GM18508 (cell line): ENCODE data around the gene MTCH2.
"Not testable (repeated sequence)": the region's sequence is repeated elsewhere in the genome, so short reads cannot be mapped to it uniquely, and the experiment has no call there.

Source experiments
- ATAC-seq: cut with Tn5 transposase; IDR thresholded peaks from one replicate; pipeline ENCODE4 v1.9.1; 2021; ENCODE audit warnings: moderate number of reproducible peaks; ENCODE audit not compliant: insufficient read depth, unreplicated experiment

Gene MTCH2

GRCh38 chr11:47642099-47642855 lies at the start of gene MTCH2:
Gene MTCH2 (minus strand): TSS chr11:47642559. CDS start chr11:47642465, 94 bp downstream.
- ATAC-seq, result peak; percentile 85

- no peak for ATAC-seq
Measured at GRCh38 chr11:47691979-47692378, 49.6 kb upstream of the MTCH2 start.

GRCh38 chr11:47689480-47689879 lies 47.1 kb upstream of the MTCH2 start:
- ATAC-seq, result no peak

- ATAC-seq, result no peak
Measured at GRCh38 chr11:47688991-47689390, 46.6 kb upstream of the MTCH2 start.

GRCh38 chr11:47688111-47688510 lies 45.8 kb upstream of the MTCH2 start:
- no peak for ATAC-seq

GRCh38 chr11:47686704-47687103 lies 44.3 kb upstream of the MTCH2 start:
- ATAC-seq, result not testable (repeated sequence)

- ATAC-seq, result no peak
Measured at GRCh38 chr11:47686151-47686550, 43.8 kb upstream of the MTCH2 start.

GRCh38 chr11:47675851-47676250 lies 33.5 kb upstream of the MTCH2 start:
- no peak for ATAC-seq

GRCh38 chr11:47672283-47672730 lies 29.9 kb upstream of the MTCH2 start:
- no peak for ATAC-seq

GRCh38 chr11:47669856-47670255 lies 27.5 kb upstream of the MTCH2 start:
- ATAC-seq, result no peak

GRCh38 chr11:47668665-47669064 lies 26.3 kb upstream of the MTCH2 start:
- no peak for ATAC-seq

GRCh38 chr11:47667555-47667954 lies 25.2 kb upstream of the MTCH2 start:
- ATAC-seq, result no peak

GRCh38 chr11:47667135-47667534 lies 24.8 kb upstream of the MTCH2 start:
- ATAC-seq, result no peak

- ATAC-seq, result not testable (repeated sequence)
Measured at GRCh38 chr11:47664936-47665335, 22.6 kb upstream of the MTCH2 start.

GRCh38 chr11:47661245-47661644 lies 18.9 kb upstream of the MTCH2 start:
- no peak for ATAC-seq

GRCh38 chr11:47659276-47659675 lies 16.9 kb upstream of the MTCH2 start:
- no peak for ATAC-seq

- ATAC-seq, result no peak
Measured at GRCh38 chr11:47656260-47656885, 14.0 kb upstream of the MTCH2 start.

- no peak for ATAC-seq
Measured at GRCh38 chr11:47651818-47652469, 9.6 kb upstream of the MTCH2 start.

GRCh38 chr11:47649276-47649675 lies 6.9 kb upstream of the MTCH2 start:
- ATAC-seq, result no peak

- no peak for ATAC-seq
Measured at GRCh38 chr11:47646019-47646418, 3.7 kb upstream of the MTCH2 start.

GRCh38 chr11:47645500-47645899 lies 3.1 kb upstream of the MTCH2 start:
- no peak for ATAC-seq
